ENCODE results near the gene GBA2.

DNA sequence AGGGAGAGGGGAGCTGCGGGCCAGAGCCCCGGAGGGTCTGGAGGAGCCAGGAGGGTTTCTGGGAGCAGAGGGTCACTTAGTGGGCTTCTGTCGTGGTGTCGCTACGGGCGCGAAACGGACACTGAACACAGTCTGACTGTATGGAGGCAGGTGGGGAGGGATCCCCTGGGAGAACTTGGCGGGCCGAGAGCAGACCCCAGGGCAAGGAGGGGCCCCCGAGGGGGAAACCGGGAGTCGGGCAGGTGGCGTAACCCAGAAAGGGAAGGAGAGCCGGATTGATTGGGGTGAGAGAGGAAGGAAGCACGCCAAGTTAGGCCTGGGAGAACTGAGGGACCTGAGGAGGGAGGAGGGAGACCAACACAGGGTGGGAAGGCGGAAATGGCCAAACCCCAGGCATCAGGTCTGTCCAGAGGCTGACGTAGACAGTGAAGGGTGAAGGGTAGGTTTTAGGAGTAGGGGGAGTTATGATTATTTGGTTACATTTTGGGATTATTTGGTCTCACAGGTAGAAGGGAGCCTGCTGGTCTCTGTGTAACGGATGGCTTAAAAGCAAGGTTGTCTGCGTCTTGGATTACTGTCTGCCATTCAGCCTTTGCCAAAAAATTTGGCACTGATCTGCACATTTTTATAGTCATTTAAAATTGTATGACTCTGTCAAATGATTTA lies 8.3 kb upstream of the GBA2 start:
- no peak for TF ChIP-seq POLR2A (IDR thresholded peaks at IDR 0.05)
- TF ChIP-seq CTCF (IDR thresholded peaks at IDR 0.05): no peak
- TF ChIP-seq EP300 (IDR thresholded peaks at IDR 0.05): no peak

Measured in suprapubic skin (tissue), 3 donors.